Stimulated activated CD8-positive, alpha-beta memory T cell treated with anti-CD3 and anti-CD28 coated beads, Interleukin-4, amount 100 ng/mL, for 1 hour (primary cell): Measurements from ENCODE around the gene KRT83.
"Not testable (repeated sequence)": the region's sequence is repeated elsewhere in the genome, so short reads cannot be mapped to it uniquely, and the experiment has no call there.

ENCODE experiments used
- DNase-seq, 2 donors: peaks; one replicate each; pipeline ENCODE4 v3.0.0-alpha.2; 2020; ENCODE audit warnings: low read depth in 2 of 2, low spot score in 1 of 2

Gene KRT83

DNA sequence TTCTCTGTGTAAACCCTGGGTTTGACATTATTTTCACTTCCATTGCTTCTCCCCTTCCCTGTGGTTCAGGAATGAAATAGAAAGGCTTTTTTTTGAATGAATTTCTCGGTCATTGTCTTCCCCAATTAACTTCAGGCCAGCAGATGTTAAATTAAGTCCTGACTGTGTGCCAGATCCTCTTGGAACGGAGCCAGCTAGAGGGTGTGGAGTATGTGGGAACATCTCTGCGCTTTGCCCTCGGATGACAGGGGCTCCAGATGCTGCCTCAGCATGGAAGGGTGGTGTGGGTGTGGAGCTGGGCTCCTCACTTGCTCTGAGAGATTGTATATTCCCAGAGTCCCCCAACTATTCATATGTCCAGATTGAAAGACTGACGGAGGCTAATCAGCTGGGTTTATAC lies 33.0 kb upstream of the KRT83 start:
- no peak for DNase-seq

DNA sequence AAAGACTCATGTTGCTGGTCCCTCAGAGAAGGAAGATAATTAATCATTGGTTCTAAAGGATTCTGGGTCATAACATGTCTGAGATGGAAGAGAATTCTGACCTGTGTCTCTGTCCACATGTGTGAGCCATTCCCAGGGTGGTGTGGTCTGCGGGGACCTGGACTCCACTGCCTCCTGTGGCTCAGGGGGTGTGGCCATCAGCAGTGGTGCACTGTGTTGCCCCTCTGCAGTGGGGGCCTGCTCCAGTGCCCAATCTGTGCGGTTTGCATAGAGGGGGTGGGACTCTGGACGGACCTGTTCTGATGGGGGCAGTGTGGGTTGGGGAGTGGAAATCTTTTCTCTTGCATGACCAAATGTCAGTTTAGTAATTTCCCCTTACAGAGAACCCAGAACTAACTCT lies 32.6 kb upstream of the KRT83 start:
- DNase-seq, result no peak

DNA sequence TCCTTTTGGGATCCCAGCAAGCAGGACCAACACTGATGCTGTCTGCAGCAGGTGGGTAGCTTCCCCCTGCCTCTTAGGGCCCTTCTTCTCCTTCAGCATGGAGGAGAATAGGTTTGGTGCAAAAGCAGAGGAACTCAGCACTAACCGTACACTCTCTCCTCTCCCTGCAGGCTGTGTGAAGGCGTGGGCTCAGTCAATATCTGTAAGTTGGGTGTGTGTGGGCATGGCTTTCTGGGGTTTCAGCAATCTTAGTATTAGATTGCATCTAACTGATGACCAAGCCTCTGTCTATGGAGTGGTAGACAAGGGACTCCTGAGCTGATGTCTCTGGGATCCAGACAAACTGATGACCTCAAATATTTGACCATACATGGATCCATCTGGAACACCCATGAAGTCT lies 31.8 kb upstream of the KRT83 start:
- DNase-seq, result no peak

GRCh38 chr12:52351196-52352059 lies 30.2 kb upstream of the KRT83 start:
- peak; percentile 19 to 41 for DNase-seq

GRCh38 chr12:52350786-52351185 lies 29.6 kb upstream of the KRT83 start:
- DNase-seq, result no peak

- no peak for DNase-seq
Observed at GRCh38 chr12:52350021-52350620, 28.9 kb upstream of the KRT83 start.

- no peak for DNase-seq
Observed at GRCh38 chr12:52349196-52349595, 28.0 kb upstream of the KRT83 start.

GRCh38 chr12:52347551-52348510 lies 26.6 kb upstream of the KRT83 start:
- no peak for DNase-seq

DNA sequence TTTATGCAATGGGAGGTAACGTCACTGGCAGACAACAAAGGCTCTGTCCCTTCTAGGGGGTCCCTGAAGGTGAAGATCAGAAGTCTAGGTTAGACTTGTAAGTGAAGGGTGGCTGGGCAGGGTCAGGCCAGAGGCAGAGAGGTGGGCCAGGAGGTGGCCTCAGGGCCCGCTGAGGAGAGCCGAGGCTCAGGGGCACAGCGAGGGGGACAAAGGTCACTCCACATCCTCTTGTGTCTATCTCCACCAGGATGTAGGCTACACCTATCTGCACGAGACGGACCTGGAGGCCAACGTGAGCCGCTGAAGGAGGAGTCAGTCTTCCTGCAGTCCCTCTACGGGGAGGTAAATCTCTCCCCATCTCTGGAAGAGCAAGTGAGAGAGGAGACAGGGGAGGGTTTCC lies 25.8 kb upstream of the KRT83 start:
- DNase-seq, result no peak

GRCh38 chr12:52346593-52346992 lies 25.4 kb upstream of the KRT83 start:
- DNase-seq, result no peak

DNA sequence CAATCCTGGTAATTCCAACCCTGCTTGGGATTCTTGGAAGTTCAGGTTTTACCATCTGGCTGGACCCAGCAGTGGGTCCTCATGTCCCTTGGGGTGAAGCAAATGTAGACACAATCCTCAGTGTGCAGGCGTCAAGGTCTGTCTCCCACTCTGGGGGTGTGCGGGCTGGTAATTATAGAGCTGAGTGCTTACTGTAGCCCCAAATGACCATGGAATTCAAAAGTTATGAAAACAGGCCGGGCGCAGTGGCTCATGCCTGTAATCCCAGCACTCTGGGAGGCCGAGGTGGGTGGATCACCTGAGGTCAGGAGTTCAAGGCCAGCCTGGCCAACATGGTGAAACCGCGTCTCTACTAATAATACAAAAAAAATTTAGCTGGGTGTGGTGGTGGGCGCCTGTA lies 23.8 kb upstream of the KRT83 start:
- not testable (repeated sequence) for DNase-seq

- DNase-seq, result no peak
Observed at GRCh38 chr12:52344111-52344510, 22.9 kb upstream of the KRT83 start.

- DNase-seq, result no peak
Observed at GRCh38 chr12:52343550-52343949, 22.4 kb upstream of the KRT83 start.

DNA sequence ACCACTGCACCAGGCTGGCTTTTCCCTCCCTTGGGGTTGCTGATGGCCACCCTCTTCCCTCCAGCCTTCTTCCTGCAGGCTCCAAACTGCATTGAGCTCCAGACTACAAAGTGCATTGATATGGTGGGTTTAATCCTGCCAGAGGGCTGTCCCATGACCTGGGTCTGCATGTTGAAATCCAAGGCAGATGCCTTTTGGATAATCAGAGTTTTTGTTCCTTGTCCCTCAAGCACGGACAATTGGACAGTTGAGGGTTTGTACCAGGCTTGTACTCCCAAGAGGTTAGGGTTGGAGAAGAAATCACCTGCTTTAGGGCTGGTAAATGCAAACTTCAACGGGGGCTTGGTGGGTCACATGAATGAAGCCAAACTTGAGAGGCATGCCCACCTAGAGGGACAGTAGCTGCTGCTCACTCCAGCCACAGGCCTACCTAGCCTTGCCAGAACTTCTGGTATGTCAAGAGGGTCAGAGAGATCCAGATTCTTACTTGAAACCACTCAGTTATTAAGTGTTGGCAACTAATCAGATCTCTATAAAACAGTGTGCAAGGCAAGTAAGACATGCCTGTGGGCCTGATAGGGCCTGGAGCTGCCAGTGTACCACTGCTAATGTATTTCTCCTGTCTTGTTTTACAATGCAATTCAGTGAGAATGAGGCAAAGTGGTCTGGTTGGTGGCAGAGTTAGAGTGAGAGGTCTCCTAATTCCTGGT lies 21.7 kb upstream of the KRT83 start:
- DNase-seq, result no peak

DNA sequence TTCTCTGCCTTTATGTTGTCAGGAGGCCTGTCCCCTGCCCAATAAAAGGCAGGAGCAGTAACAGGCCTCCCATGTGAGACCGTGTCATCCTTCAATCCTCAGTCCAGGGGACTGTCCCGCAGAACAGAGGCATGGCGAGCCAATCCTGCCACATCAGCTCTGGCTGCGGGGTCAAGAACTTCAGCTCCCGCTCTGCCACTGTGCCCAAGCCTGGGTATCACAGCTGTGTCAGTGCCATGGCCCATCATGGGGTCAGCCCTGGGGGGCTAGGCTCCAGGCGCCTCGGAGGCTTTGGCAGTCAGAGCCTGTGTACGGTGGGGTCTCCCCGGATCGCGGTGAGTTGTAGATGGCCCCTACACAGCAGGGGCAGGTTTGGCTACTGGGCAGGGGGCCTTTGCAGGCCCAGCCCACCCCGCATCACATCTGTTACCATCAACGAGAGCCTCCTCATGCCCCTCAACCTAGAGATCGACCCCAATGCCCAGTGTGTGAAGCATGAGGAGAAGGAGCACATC lies 19.9 kb upstream of the KRT83 start:
- no peak for DNase-seq

DNA sequence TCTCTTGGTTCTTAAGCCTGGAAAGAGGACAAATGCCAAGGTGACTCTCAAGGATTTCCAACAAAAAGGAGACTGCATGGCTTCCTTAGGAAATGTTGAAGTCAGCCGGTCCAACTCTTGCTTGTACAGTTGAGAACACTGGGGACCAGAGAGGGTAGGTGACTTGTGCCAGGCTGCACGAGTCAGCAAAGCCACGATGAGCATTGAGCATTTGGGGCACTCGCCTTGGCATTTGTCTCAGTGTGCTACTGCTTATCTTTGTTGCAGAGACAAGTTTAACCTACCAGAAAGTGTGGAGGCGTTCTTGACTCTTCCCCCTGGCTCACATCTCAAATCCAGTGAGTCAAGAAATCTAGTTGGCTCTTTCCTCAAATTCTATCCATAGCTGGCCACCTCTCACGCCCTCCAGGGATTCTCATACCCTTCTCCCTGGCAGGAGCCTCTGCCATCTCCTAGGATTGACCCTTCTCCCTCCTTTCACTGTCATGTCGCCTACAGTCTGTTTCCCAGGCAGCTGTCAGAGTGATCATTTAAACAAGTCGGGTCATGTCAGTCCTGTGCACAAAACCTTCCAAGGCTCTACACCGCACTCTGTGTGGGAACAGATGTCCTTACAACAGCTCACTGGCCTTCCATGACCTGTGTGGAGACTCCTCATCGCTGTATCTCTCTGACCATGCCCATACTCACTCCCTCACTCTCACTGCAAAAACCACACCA lies 17.2 kb upstream of the KRT83 start:
- no peak for DNase-seq

DNA sequence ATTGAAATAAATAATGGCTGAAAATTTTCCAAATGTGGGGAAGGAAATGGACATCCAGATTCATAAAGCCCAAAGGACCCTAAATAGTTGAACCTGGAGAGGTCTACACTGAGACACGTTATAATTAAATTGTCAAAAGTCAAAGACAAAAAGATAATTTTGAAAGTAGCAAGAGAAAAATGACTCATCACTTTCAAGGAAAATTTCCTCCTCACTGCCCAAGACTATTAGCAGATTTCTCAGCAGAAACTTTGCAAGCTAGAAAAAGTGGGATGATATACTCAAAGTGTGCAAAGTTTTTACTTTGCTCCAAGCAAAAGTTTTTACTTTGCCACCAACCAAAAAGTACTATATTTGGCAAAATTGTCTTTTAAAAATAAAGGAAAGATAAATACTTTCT lies 15.9 kb upstream of the KRT83 start:
- DNase-seq, result no peak

DNA sequence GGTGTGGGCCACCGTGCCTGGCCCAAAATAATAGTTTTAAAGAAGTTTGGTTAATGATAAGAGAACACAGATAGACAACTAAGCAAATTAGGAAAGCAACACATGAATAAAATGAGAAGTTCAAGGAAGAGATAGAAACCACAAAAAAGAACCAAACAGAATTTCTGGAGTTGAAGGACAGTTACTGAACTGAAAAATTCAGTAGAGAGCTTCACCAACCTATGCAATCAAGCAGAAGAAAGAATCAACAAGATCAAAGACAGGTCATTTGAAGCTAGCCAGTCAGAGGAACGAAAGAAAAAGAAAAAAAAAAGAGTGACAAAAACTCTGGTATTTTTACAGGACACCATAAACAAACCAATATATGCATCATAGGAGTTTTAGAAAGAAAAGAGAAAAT lies 15.4 kb upstream of the KRT83 start:
- no peak for DNase-seq

DNA sequence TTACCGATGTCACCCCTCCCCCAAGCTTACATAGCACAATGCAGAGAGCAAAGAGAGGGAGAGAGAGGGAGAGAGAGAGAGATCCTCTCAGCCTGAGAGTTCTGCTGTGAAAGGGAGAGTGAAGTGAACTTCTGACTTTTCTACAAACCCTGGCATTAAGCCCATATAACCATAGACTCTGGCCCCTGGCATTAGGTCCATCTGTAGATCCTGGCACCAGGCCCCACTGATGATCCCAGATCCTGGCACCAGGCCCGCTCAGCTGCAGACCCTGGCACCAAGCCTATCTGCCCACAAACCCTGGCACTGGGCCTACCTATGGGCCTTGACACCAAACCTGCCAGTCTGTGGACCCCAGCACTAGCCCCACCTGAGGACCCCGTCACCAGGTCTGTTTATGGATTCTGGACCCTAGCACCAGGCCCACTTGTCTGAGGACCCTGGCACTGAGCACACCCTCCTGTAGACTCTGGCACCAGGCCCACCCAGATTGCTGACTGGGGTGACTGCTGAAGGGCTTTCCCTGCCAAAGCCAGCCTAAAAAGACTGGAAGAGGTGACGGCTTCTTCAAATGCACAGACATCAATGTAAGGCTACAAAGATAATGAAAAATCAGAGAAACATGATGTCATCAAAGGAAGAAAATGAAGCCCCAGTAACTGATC lies 14.5 kb upstream of the KRT83 start:
- no peak for DNase-seq

- DNase-seq, result no peak
Observed at GRCh38 chr12:52334185-52334584, 13.0 kb upstream of the KRT83 start.
